ENCODE measurements around the gene NANOS3.

GRCh38 chr19:13892870-13893269, 15.9 kb downstream of the NANOS3 start:
- TF ChIP-seq CTCF (IDR thresholded peaks at IDR 0.05): no peak
- TF ChIP-seq ESRRA (CRISPR knock-in tag; IDR thresholded peaks at IDR 0.05; ENCODE audit: borderline replicate concordance): no peak
- no peak for TF ChIP-seq ZNF281 (CRISPR knock-in tag; IDR thresholded peaks at IDR 0.05)
- TF ChIP-seq ZNF317 (CRISPR knock-in tag; IDR thresholded peaks at IDR 0.05; ENCODE audit: borderline replicate concordance, low read depth): no peak
- TF ChIP-seq NFYB (CRISPR knock-in tag; conservative IDR thresholded peaks at IDR 0.05; ENCODE audit: low read depth): no peak
- TF ChIP-seq TCF7 (CRISPR knock-in tag; IDR thresholded peaks at IDR 0.05; ENCODE audit: low read depth): no peak
- no peak for TF ChIP-seq MYBL2 (CRISPR knock-in tag; IDR thresholded peaks at IDR 0.05)
- TF ChIP-seq USF2 (CRISPR knock-in tag; IDR thresholded peaks at IDR 0.05): no peak
- TF ChIP-seq CREB1 (CRISPR knock-in tag; IDR thresholded peaks at IDR 0.05): no peak

Measured in WTC11 (cell line).